PC-3 (cell line): Measurements from ENCODE around the gene AGBL1.

Source experiments
- CTCF ChIP-seq: fragments of 300-600 bp; sonication (generic); conservative IDR thresholded peaks from 2 replicates; pipeline ENCODE4 v1.5.1; 2017; ENCODE audit warnings: antibody characterized with exemption, low read depth, mild to moderate bottlenecking, low read length
- EZH2 ChIP-seq: fragments of 300-600 bp; sonication (generic); IDR thresholded peaks from one replicate; pipeline ENCODE4 v1.6.1; 2017; ENCODE audit warnings: antibody characterized with exemption, mild to moderate bottlenecking, low read length; ENCODE audit not compliant: unreplicated experiment
- EZH2phosphoT487 ChIP-seq: fragments of 300-600 bp; sonication (generic); IDR thresholded peaks from 2 replicates; pipeline ENCODE4 v1.6.1; 2018; ENCODE audit warnings: mild to moderate bottlenecking, antibody characterized with exemption, low read length, borderline replicate concordance

GRCh38 chr15:86647810-86648440 lies 568.3 kb downstream of the AGBL1 start:
- no peak for TF ChIP-seq CTCF
- no peak for TF ChIP-seq EZH2
- TF ChIP-seq EZH2phosphoT487: no peak
